GM19238 (cell line): ENCODE measurements around the gene SLC43A1.
"Not testable (repeated sequence)": the region's sequence is repeated elsewhere in the genome, so short reads cannot be mapped to it uniquely, and the experiment has no call there.

ENCODE experiments used
- DNase-seq: peaks from one replicate; pipeline ENCODE4 v3.0.0; 2011; ENCODE audit warnings: low spot score; ENCODE audit not compliant: insufficient read length

Gene SLC43A1

DNA sequence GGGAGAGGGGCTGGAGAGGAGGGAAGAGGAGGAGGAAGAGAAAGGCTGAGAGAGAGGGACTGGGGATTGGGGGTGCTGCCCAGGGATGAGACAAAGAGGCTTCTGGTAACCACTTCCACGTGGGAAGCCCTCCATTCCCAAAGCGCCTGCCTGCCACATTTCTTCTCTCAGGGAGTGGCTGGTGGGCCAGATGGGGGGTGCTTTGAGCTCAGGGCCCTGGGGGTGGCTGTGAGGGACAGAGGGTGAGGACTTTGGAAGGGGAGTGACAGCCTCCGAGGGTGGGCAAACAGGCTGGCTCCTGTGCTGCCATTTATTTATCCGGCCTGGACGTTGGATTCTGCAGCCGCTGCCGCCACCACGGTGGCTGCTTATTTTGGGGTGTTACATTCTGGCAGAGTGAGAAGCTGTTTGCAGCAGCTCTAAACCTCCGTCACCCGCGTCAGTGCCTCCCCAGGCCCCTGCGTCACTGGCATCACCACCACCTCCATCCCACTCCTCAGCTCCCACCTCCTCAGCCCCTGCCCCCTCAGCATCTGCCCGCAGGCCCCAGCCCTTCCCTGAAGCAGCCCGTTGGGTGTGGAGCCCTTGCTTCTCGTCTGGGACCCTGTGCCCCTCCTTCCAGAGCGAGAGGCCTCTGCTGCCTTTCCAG lies 53.5 kb downstream of the SLC43A1 start:
- no peak for DNase-seq

DNA sequence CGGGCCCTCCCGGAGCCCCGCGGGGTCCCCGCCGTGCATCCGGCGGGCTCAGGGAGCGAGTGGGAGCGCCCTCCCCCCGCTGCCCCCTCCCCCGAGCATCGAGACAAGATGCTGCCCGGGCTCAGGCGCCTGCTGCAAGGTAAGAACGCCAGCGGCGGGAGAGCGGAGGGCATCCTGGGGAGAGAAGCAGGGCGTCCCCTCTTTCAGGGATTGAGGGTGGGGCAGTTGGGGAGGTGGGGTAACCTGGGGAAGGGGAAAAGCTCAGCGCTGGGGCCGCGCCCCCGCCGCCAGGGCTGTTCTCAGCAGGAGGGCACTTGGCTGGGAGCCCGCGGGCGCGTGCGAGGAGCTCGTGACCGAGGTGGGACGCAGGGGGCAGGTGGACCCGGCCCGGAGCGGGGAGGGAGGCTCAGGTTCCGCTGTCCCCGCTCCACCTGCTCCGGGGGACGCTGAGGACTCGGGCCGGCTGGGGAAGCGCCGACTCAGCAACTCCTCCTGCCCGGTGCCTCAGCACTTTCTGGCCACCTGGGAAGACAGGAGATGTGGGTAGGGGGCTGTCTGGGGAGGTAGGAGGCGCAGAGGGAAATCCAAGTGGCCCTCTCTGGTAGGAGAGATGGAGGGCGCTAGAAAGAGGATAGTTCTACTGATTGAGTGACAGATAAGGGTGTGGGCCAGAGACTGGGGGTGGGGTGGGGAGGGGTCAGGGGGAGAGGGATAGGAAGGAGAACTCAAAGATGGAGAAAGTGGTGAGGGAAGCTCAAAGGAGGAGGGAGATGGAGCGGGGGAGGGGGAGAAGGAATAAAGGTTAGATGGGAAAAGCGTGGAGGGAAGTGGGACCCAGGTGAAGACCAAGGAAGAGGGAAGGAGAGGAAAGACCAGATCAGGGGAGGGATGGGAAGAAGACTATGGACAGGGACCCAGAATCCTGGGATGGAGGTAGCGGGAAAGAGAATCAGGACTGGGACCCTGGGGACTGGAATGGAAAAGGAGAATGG lies 54.4 kb downstream of the SLC43A1 start:
- no peak for DNase-seq

DNA sequence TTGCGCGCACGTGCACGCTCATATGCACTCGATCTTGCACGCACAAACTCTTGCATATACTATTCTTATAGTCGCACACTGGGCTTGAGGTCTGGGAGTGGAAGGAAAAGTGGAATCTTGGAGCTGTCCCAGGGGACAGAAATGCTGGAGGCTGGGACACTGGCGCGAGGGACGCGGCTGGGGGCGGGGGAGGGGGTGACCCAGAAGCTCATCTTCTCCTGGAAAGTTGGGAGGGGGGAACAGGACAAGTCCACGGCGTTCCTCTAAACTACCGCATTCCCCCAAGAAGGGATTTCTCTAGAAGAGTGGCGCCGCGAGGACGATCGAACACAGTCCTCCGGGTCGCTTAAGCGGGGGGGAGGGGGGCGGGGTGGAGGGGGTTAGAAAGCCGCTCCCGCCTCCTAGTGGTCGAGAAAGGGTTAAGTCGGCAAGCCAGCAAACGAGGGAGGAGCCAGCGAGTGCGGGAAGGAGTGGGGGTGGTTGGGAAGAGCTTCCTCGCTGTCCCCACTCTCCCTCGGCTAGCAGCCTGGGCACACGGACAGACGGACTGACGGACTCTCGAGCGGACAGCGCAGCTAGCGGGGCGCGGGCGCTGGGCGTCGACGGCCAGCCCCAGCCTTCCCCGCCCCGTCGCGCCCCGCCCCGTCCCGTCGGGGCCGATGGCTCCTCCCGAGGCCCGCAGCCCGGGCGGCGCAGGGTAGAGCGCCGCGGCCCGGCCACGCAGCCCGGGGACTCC lies 55.3 kb downstream of the SLC43A1 start, which contains the start of gene RTN4RL2:
Gene RTN4RL2 (plus strand): TSS at position 507 of the 736 bp plus-strand sequence. CDS start 338 bp downstream, outside the sequence.
- DNase-seq: no peak

DNA sequence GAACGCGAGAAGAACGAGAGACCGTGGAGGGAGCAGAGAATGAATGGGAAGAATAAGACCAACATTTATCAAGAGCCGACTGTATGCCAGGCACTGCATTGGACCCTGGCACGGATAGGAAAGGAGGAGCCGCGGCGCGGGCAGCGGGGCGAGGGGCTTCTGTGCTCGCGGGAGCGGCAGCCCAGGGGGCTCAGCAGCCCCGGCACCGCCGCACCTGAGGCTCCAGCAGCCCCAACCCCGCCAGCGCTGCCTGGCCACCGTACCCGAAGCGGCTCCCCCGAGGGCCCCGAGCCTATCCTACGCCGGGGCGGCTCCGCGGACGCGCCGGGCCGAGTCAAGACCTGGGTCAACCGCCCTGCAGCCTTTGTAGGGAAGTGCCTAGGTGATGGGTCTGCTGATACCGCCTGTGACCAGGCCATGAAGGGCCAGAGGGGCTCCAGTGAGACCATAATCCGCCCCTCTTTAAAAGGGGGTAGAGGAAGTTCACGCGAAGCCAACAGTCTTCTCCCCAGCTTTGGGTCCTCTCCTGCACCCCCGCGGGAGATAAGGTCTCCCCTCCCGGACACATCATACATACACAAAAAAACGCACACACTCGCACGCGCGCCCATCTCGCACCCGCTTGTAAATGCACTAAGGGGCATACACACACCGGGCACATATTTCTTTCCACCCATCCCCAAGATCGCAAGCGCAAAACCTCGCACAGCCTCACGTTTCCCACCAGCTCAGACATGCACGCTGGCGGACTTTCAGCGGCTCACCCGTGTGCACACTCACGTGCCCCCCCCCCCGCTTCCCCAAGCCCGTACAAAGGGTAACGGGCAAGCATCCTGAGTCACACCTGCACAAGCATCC lies 56.1 kb downstream of the SLC43A1 start:
- no peak for DNase-seq

DNA sequence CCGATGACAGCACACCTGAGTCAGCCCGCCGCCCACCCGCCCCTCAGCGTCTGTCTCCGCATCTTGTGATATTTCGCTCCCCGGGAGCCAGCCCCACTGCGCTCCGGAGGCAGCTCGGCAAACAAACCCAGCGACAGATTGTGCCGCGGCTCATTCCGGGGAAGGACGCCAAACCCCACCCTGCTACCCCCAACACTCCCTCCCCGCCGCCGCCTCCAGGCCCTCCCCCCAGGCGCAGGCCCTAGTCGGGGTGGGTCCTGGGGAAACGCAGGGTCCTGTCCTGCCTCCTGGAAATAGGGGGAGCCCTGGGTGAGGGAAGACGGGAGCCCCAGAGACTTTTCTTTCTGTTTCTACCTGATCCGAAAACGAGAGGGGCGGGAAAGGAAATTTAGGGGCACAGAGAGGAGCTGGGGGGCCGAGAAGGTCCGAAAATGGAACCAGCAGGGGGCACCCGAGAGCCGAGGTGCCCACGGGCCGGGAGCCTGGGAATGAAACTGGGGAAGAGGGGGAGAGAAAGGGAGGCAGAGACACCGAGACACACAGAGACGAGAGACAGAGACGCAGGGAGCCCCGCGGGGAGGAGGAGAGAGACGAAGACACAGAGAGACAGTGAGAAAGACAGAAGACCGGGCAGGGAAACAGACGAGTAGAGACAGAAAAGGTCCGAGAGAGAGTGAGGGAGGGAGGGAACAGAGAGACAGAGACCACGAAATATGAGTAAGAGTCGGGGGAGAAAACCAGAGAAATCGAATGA lies 56.9 kb downstream of the SLC43A1 start:
- DNase-seq: no peak

DNA sequence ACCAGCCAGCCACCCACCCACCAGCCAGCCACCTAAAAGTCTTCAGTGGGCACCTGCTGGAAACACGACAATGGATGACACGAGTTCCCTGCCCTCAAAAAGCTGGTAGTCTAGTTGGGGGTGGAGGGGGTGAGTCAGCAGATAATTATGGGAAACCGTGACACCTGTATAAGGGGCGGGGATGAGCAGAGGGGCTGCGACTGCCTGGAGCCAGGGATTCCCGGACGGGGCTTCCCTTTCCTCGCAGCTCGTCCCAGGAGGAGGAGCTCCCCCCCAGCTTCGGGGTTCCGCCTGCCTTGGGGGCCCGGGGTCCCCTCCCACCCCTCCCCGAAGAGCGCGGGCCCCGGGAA lies 57.5 kb downstream of the SLC43A1 start:
- DNase-seq: no peak

DNA sequence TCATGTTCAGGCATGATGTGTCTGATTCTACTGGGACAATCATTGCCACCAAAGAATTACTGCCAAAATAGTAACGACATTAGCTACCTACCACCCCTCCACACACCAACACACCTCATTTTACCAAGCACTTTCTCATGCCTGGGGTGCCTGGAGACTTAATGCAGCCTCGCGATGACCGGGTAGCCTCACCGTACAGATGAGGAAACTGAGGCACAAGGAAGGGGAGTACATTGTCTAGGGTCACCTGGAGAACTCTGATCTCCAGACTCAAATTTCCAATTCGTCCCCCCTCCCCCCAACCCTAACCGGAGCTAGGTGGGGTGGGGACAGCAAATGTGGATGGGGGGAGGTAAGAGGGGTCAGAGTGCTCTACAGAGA lies 57.9 kb downstream of the SLC43A1 start:
- DNase-seq: no peak

DNA sequence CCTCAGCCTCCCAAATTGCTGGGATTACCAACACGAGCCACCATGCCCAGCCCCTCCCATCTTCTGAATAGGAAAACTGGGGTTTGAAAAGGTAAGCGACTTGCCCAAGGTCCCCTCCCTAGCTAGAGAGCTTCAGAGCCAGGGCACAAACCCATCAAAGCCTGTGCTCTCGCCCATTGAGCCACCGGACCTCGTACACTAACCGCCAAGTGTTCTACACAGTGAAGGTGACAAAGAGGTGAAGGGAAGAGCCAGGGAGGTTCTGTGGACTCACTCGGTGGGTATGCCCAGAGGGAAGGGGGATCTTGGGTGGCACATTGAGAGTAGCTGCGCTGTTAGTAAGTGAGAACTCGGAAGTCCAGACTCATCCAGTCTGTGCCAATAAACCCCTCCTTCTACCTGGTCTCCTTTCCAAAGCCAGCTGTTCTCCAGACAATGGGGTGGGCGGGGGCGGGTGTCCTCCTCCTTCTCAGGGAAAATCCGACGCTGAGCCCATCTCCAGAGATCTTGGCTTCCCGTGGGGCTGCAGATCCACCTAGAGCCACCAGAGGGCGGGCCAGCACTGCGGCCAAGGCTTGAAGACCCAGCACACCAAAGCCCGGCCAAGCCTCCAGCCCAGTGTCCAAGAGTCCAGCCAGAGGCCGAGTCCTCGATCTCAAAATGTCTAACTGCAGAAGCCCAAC lies 58.4 kb downstream of the SLC43A1 start:
- DNase-seq: no peak

DNA sequence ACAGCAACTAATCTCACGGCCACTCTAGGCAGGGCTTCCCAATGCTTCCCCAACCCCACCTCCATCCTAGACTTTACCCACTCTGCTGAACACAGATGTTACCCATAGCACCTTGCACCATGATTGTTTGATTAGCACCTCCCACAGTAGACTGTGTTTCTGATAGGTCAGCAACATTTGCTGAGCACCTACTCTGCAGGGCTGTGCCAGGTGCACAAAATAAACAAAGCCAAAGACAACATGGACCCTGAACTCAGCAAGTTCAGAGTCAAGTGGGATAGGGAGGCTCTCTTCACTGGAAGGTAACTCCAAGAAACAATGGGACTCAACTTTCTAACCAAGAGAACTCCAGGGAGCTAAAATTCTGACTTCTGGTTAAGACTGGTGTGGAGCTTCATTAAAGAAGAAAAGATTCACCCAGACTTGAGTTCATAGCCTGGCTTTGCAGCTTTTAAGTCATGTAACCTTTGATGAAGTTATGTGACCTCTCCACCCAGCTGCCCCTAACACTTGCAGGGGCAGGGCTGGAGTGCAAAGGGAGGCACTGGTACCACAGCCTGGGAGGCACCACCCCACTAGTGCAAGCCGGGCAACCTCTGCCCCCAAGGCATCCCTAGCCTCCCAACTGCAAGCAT lies 61.8 kb downstream of the SLC43A1 start:
- no peak for DNase-seq

DNA sequence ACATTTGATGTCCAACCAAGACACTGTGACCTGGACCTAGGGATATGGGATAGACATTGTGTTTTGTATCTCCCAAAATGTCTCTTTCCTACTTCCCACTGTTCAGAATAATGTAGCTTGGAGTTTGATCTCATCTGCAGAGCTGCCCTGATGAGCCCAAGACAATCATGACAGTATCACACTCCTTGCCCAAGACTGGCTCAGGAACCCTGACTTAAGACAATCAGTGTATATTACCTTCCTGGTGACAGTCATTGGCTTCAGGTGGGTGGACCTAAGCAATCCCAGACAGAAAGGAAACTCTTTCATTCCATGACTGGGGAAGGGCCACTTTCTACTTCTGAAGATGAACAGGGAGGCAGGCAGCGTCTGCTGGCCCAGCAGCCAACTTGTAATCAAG lies 69.4 kb downstream of the SLC43A1 start:
- DNase-seq: no peak

DNA sequence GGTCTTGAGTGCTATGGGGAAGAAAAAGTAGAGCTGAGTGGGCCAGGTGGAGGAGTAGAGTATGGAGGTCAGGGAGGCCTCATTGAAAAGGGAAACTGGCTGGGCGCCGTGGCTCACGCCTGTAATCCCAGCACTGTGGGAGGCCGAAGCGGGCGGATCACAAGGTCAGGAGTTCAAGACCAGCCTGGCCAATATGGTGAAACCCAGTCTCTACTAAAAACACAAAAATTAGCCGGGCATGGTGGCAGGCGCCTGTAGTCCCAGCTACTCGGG lies 70.4 kb downstream of the SLC43A1 start:
- DNase-seq: not testable (repeated sequence)

DNA sequence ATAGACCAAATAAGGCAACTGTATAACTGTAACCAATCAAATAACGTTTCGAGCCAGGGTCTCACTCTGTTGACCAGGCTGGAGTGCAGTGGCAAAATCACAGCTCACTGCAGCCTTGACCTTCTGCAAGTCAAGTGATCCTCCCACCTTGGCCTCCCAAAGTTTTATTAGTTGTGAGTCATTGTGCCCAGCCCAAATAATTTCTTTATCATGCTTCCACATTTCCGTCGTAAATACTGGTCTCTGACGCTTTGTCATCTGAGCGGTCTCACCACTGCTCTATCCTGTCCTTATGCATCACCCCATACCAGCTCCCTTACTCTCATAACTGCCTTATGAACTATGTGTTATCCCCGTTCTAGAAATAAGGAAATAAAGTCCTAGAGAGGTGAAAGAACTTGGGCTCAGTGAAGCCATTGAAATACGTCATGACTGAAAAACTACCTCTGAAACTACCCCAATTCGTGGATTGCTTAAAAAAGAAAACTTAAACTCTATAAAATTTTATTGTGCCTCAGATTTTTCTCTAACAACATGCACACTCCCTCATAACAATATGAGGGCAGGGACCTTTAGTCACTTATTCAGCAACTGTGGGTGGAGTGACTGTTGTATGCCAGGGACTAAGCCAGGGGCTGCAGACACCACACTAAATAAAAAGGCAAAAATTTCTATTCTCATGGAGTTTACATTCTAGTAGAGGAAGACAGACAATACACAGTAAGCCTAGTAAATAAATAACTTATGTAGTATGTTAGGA lies 71.0 kb downstream of the SLC43A1 start:
- DNase-seq: no peak

DNA sequence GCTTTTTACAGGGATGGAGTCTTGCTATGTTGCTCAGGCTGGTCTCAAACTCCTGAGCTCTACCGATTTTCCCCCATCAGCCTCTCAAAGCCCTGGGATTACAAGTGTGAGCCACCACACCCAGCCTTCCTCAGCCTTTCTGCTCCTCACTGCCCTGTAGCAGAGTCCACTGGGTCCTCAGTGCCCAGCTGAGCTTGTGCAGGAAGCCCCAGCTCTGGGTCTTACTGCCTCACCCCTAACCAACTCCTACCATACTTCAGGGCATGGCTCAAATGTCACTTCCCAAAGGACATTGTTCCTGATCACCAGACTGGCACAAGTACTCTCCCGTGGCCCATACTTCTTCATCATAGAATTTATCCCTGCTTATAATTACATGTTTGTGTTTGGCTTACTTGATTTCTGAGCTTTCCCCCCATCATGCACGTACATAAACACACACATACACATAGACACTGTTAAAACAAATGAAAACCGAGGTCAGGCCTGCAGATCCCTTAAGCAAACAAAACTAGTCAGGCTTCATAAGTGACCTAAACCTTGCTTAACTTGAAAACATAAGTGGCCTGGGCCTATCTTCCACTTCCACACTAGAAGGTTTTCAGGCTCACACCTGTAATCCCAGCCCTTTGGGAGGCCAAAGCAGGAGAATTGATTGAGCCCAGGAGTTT lies 74.6 kb downstream of the SLC43A1 start:
- no peak for DNase-seq

DNA sequence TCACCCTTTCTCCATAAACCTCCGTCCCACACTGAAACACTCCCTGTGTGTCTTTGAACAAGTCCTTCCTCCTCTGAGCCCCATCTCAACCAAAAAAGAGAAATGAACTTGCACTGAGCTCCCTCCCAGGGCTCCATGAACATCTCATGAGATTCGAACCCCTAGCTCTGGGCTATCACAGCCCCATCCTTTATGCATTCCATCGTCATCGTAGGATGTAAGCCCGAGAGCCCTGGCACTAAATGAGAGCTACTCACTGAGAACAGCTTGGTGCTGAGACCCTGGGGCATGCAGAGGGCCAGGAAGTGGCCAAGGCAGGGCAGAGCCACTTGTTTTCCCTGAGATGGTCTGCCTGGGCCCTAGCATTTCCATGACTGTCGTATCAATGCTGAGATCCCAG lies 75.7 kb downstream of the SLC43A1 start:
- DNase-seq: no peak

DNA sequence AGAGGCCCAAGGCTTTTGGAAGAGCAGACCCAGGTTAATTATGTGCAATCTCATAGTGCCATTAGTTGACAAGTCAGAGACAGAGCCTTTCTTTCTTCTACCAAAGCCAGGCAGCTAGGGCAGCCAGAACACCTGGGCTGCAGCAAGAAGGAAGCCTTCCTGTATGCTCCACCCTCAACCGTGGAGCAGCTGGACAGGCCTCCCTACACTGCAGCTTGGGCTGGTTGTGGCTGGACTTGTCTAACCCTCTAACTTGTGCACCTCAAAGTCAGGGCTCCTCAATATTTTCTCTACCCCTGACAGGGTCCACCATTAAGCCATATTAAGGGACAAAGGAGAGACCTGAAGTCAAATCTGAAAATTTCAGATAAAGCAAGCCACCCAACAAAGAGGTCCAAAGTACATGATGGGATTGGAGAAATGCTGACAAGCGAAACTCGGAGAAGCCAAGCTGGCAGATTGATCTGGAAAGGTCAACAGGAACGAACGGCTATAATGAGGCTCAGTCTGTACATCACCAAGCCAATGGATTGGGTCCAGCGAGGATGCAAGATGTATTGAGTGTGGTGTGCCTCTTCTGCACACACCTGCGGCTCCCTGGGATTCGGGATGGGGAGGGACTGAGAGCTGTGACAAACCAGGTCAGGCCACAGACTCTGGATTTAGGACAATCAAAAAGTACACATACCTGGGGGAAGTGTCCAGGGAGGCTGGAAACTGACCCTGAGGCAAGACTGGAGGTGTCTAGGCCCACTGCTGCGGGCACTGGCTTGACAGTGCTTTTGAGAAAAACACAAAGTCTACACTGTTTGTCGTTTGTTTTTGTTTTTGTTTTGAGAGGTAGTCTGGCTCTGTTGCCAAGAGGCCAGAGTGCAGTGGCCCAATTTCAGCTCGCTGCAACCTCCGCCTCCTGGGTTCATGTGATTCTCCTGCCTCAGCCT lies 76.9 kb downstream of the SLC43A1 start:
- DNase-seq: no peak

DNA sequence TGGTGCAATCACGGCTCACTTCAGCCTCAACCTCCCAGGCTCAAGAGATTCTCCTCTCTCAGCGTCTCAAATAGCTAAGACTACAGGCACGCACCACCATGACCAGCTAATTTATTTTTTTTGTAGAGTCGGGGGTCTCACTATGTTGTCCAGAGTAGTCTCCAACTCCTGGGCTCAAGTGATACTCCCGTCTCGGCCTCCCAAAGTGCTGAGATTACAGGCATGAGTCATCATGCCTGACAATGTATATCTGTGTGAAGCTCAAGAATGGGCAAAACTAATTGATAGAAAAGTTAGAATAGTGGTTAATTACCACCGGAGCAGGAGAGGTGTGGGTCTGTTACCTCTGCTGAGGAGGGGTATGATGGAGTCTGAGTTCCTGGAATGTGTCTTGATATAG lies 79.5 kb downstream of the SLC43A1 start:
- DNase-seq: no peak
